Measurements from ENCODE around the gene DOCK4.

The DOCK4 gene

DNA sequence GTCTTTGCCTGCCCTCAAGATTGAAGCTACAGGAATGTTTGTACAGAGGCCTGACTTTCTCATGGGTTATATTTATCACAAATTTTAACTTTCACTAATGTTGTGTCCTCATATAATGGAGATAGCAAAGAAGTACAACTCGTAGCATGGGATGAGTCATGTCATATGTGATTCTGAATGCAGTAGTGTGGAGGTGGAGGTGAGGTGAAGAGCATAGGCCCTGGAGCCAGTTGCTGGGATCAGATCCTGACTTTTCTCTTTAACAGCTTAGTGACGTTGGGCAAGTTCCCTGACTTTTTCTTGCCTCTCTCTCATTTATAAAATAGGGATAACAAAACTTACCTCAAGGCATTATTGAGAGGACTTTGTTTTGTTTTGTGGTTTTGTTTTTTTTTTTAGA lies 511.8 kb downstream of the DOCK4 start:
- H3K36me3 ChIP-seq (ENCODE audit: control insufficient read depth in 5 of 5, insufficient read depth in 5 of 5, low read length in 5 of 5), result no peaks in the 10 kb centered on the region
- no peaks in the 10 kb centered on the region for H3K27me3 ChIP-seq (ENCODE audit: control insufficient read depth in 5 of 5, insufficient read depth in 4 of 5, low read length in 5 of 5)
- no peaks in the 10 kb centered on the region for H3K4me1 ChIP-seq (ENCODE audit: control insufficient read depth in 5 of 5, insufficient read depth in 5 of 5, low read length in 5 of 5)
- no peak overlapping the region for H3K27ac ChIP-seq (ENCODE audit: low read depth, low read length)
- no peak overlapping the region for H3K4me3 ChIP-seq (ENCODE audit: low read depth in 1 of 5, low read length in 5 of 5)
- no peak overlapping the region for H3K9ac ChIP-seq (ENCODE audit: low read length in 5 of 5)
- H3K9me3 ChIP-seq (ENCODE audit: control insufficient read depth in 5 of 5, low read length in 5 of 5), result no peaks in the 10 kb centered on the region

- no peaks in the 10 kb centered on the region for H3K27me3 ChIP-seq (ENCODE audit: control insufficient read depth in 5 of 5, insufficient read depth in 4 of 5, low read length in 5 of 5)
- no peak overlapping the region for H3K4me3 ChIP-seq (ENCODE audit: low read depth in 1 of 5, low read length in 5 of 5)
- no peaks in the 10 kb centered on the region for H3K4me1 ChIP-seq (ENCODE audit: control insufficient read depth in 5 of 5, insufficient read depth in 5 of 5, low read length in 5 of 5)
- no peak overlapping the region for H3K27ac ChIP-seq (ENCODE audit: low read depth, low read length)
- no peak overlapping the region for H3K9ac ChIP-seq (ENCODE audit: low read length in 5 of 5)
- no peaks in the 10 kb centered on the region for H3K36me3 ChIP-seq (ENCODE audit: control insufficient read depth in 5 of 5, insufficient read depth in 5 of 5, low read length in 5 of 5)
- no peaks in the 10 kb centered on the region for H3K9me3 ChIP-seq (ENCODE audit: control insufficient read depth in 5 of 5, low read length in 5 of 5)
Measured at GRCh38 chr7:111690364-111691111, 515.7 kb downstream of the DOCK4 start.

DNA sequence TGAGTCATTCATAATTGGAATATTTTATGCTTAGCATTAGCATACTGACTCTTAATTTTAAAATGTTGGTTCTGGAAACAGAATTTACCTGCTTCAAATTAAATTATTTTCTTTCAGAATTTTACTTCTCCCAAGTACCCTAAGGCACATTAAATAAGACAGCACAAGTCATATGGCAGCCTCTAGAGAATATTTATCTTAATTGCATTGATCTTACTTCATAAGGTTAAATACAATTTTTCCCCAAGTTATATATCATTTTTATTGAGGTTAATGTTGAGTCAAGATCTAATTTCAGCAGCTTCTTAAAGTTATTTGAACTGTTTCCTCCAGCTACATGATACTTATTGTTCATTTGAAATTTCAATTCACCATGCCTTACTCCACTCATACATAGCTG lies 520.9 kb downstream of the DOCK4 start:
- Histone ChIP-seq H3K9me3 (ENCODE audit: control insufficient read depth in 5 of 5, low read length in 5 of 5) (no peaks in the 10 kb centered on the region), H3K4me1 (ENCODE audit: control insufficient read depth in 5 of 5, insufficient read depth in 5 of 5, low read length in 5 of 5) (peaks cover 0 to 6% (median 0%) of the 10 kb centered on the region in 5 donors), H3K27ac (ENCODE audit: low read depth, low read length) (no peak overlapping the region), H3K36me3 (ENCODE audit: control insufficient read depth in 5 of 5, insufficient read depth in 5 of 5, low read length in 5 of 5) (no peaks in the 10 kb centered on the region), H3K27me3 (ENCODE audit: control insufficient read depth in 5 of 5, insufficient read depth in 4 of 5, low read length in 5 of 5) (no peaks in the 10 kb centered on the region), H3K4me3 (ENCODE audit: low read depth in 1 of 5, low read length in 5 of 5) (no peak overlapping the region), H3K9ac (ENCODE audit: low read length in 5 of 5) (no peak overlapping the region)

- Histone ChIP-seq H3K36me3 (ENCODE audit: control insufficient read depth in 5 of 5, insufficient read depth in 5 of 5, low read length in 5 of 5) (no peaks in the 10 kb centered on the region), H3K27me3 (ENCODE audit: control insufficient read depth in 5 of 5, insufficient read depth in 4 of 5, low read length in 5 of 5) (no peaks in the 10 kb centered on the region), H3K9ac (ENCODE audit: low read length in 5 of 5) (no peak overlapping the region), H3K4me1 (ENCODE audit: control insufficient read depth in 5 of 5, insufficient read depth in 5 of 5, low read length in 5 of 5) (peaks cover 0 to 10% (median 0%) of the 10 kb centered on the region in 5 donors), H3K27ac (ENCODE audit: low read depth, low read length) (no peak overlapping the region), H3K9me3 (ENCODE audit: control insufficient read depth in 5 of 5, low read length in 5 of 5) (no peaks in the 10 kb centered on the region), H3K4me3 (ENCODE audit: low read depth in 1 of 5, low read length in 5 of 5) (no peak overlapping the region)
Measured at GRCh38 chr7:111682588-111683340, 523.4 kb downstream of the DOCK4 start.

- H3K36me3 ChIP-seq (ENCODE audit: control insufficient read depth in 5 of 5, insufficient read depth in 5 of 5, low read length in 5 of 5), result no peaks in the 10 kb centered on the region
- H3K4me3 ChIP-seq (ENCODE audit: low read depth in 1 of 5, low read length in 5 of 5), result no peak overlapping the region
- H3K4me1 ChIP-seq (ENCODE audit: control insufficient read depth in 5 of 5, insufficient read depth in 5 of 5, low read length in 5 of 5), result peaks cover 0 to 10% (median 0%) of the 10 kb centered on the region in 5 donors
- H3K9ac ChIP-seq (ENCODE audit: low read length in 5 of 5), result no peak overlapping the region
- H3K27me3 ChIP-seq (ENCODE audit: control insufficient read depth in 5 of 5, insufficient read depth in 4 of 5, low read length in 5 of 5), result no peaks in the 10 kb centered on the region
- no peak overlapping the region for H3K27ac ChIP-seq (ENCODE audit: low read depth, low read length)
- H3K9me3 ChIP-seq (ENCODE audit: control insufficient read depth in 5 of 5, low read length in 5 of 5), result no peaks in the 10 kb centered on the region
Measured at GRCh38 chr7:111681242-111681641, 525.0 kb downstream of the DOCK4 start.

DNA sequence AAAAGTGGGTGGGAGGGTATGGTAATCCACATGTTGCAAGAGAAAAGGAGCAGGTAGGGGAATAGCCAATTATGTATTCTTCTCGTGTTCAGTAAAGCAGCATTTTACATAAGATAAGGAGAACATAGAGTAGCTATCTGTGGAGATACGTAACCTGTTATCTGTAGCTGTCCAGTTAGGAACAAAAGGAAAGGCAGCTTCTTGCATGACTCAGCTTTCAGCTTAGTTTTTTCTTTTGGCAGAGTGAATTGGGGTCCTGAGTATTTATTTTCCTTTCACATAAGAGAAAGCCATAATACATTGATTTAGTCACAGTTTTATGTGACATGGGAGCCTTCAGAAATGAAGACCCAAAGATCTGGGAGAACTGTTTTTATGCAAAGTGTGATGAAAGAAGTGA lies 527.2 kb downstream of the DOCK4 start:
- H3K4me1 ChIP-seq (ENCODE audit: control insufficient read depth in 5 of 5, insufficient read depth in 5 of 5, low read length in 5 of 5), result peaks cover 0 to 10% (median 0%) of the 10 kb centered on the region in 5 donors
- H3K27me3 ChIP-seq (ENCODE audit: control insufficient read depth in 5 of 5, insufficient read depth in 4 of 5, low read length in 5 of 5), result no peaks in the 10 kb centered on the region
- no peaks in the 10 kb centered on the region for H3K36me3 ChIP-seq (ENCODE audit: control insufficient read depth in 5 of 5, insufficient read depth in 5 of 5, low read length in 5 of 5)
- H3K9me3 ChIP-seq (ENCODE audit: control insufficient read depth in 5 of 5, low read length in 5 of 5), result no peaks in the 10 kb centered on the region
- no peak overlapping the region for H3K27ac ChIP-seq (ENCODE audit: low read depth, low read length)
- H3K9ac ChIP-seq (ENCODE audit: low read length in 5 of 5), result no peak overlapping the region
- no peak overlapping the region for H3K4me3 ChIP-seq (ENCODE audit: low read depth in 1 of 5, low read length in 5 of 5)

GRCh38 chr7:111678281-111678680 lies 527.9 kb downstream of the DOCK4 start:
- Histone ChIP-seq H3K4me3 (ENCODE audit: low read depth in 1 of 5, low read length in 5 of 5) (no peak overlapping the region), H3K27me3 (ENCODE audit: control insufficient read depth in 5 of 5, insufficient read depth in 4 of 5, low read length in 5 of 5) (no peaks in the 10 kb centered on the region), H3K9ac (ENCODE audit: low read length in 5 of 5) (no peak overlapping the region), H3K9me3 (ENCODE audit: control insufficient read depth in 5 of 5, low read length in 5 of 5) (no peaks in the 10 kb centered on the region), H3K27ac (ENCODE audit: low read depth, low read length) (no peak overlapping the region), H3K4me1 (ENCODE audit: control insufficient read depth in 5 of 5, insufficient read depth in 5 of 5, low read length in 5 of 5) (peaks cover 0 to 6% (median 0%) of the 10 kb centered on the region in 5 donors), H3K36me3 (ENCODE audit: control insufficient read depth in 5 of 5, insufficient read depth in 5 of 5, low read length in 5 of 5) (no peaks in the 10 kb centered on the region)

DNA sequence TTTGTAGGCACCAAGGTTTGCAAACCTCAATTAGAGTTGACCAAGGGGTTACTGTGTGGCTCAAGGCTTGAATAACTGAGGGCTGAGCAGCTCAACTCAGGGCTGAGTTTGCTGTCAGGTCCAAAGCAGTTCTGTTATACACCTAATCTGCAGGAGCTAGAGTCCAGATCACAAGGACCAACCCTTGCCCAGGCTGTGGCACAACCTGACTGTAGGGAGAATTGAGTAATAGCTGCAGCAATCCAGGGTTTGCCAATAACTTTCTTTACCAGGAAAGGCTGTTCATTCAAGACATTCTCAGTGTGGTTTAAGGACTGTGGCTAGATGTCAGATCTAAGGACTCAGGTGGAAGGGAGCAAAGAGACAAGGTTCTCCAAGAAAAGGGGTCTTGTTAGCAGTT lies 528.4 kb downstream of the DOCK4 start:
- Histone ChIP-seq H3K9ac (ENCODE audit: low read length in 5 of 5) (no peak overlapping the region), H3K36me3 (ENCODE audit: control insufficient read depth in 5 of 5, insufficient read depth in 5 of 5, low read length in 5 of 5) (no peaks in the 10 kb centered on the region), H3K27ac (ENCODE audit: low read depth, low read length) (no peak overlapping the region), H3K4me1 (ENCODE audit: control insufficient read depth in 5 of 5, insufficient read depth in 5 of 5, low read length in 5 of 5) (peaks cover 0 to 6% (median 0%) of the 10 kb centered on the region in 5 donors), H3K27me3 (ENCODE audit: control insufficient read depth in 5 of 5, insufficient read depth in 4 of 5, low read length in 5 of 5) (no peaks in the 10 kb centered on the region), H3K4me3 (ENCODE audit: low read depth in 1 of 5, low read length in 5 of 5) (no peak overlapping the region), H3K9me3 (ENCODE audit: control insufficient read depth in 5 of 5, low read length in 5 of 5) (no peaks in the 10 kb centered on the region)

DNA sequence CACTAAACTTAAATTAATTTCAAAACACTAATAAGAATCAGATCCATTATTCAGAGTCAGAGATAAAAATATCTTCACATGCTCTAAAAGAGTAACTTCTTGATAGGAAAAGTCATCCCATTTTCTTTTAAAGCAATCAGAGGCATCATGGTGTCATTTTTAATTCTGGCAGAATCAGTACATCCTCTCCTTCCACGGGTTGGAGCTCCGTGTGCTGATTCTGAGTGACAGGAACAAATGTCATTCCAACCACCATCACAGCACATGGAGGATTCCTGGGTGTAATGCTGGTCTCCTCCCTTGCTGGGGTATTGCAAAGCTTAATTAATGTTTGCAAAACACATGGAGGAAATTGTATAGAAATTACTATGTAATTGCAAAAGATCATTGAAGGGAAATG lies 529.4 kb downstream of the DOCK4 start:
- Histone ChIP-seq H3K9me3 (ENCODE audit: control insufficient read depth in 5 of 5, low read length in 5 of 5) (no peaks in the 10 kb centered on the region), H3K27ac (ENCODE audit: low read depth, low read length) (no peak overlapping the region), H3K36me3 (ENCODE audit: control insufficient read depth in 5 of 5, insufficient read depth in 5 of 5, low read length in 5 of 5) (no peaks in the 10 kb centered on the region), H3K4me1 (ENCODE audit: control insufficient read depth in 5 of 5, insufficient read depth in 5 of 5, low read length in 5 of 5) (peaks cover 0 to 6% (median 0%) of the 10 kb centered on the region in 5 donors), H3K4me3 (ENCODE audit: low read depth in 1 of 5, low read length in 5 of 5) (no peak overlapping the region), H3K27me3 (ENCODE audit: control insufficient read depth in 5 of 5, insufficient read depth in 4 of 5, low read length in 5 of 5) (no peaks in the 10 kb centered on the region), H3K9ac (ENCODE audit: low read length in 5 of 5) (no peak overlapping the region)
